Stimulated activated CD8-positive, alpha-beta memory T cell treated with anti-CD3 and anti-CD28 coated beads, Interleukin-15, amount 100 ng/mL, for 4 hours (primary cell): ENCODE results near the gene MAP2K4.

ENCODE experiments used
- DNase-seq, 2 donors: peaks; one replicate each; pipeline ENCODE4 v3.0.0-alpha.2; 2020; ENCODE audit warnings: low read depth in 2 of 2

The MAP2K4 gene

DNA sequence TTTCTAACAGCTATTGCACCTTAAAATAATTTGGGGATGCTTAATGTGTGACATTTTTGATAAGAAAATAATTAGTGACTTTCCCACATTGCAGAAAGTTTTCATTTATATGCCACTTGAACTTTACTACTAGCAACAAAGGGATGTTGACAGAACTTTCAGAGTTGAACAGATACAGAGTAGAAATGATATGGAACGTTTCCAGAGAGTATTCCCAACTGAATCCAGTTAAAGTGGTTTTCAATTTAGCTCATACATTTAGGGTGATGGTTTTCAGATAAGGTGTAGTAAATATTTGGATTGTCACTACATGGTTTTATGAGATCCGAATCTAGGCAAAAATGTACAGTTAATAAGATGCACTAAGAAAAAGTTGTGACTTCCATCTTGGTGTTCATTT lies 17.3 kb downstream of the MAP2K4 start:
- no peak for DNase-seq

DNA sequence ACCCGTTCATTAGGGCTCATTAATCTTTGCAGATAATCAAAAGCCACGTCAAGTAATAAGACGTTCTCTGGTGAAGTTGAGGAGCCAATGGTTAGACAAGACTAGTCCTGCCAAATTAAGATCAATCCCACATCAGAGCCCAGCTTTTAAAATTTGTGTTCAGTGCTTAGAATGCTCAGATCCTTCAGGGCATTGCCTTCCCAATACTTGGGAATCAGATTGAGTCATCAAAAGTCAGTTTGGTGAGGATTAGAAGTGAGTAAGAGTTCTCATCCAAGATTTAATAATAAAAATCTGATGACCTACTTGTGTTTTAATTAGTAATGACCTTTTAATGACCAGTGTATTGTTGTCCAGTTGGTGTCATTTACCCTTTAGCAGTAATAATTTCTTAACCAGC lies 19.8 kb downstream of the MAP2K4 start:
- no peak for DNase-seq

DNA sequence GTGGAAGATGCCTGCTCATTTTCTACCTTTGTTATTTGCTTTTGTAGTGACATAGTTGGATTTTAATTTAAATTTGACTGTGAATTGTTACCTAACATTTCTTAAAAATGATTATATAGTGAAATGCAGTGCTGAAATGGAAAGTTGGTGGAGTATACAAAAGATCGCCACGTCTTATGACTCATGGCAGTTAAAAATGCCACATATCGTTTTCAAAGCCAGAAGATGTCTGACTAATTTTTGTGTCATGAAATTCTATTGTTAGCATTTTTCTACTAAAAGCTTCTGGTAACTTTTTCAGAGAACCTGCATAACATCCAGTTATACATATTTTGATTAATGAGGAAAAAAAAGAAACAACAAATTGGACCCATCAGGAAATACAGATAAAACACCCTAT lies 20.6 kb downstream of the MAP2K4 start:
- no peak for DNase-seq

DNA sequence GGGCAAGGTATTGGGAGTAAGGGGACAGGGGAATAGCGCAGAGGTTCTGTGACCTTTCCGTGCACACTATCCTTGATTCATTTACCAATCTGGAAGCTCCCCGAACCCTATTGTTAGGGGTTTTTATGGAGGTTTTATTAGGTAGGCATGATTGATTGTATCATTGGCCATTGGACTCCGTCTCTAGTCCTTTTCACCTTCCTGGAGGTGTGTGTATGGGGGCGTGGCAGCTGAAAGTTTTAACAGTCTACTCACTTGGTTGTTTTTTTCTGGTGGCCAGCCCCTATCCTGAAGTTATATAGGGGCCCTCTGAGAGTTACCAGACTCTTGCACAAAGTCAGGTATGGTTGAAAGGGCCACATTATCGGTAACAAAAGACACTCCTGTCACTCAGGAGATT lies 23.0 kb downstream of the MAP2K4 start:
- DNase-seq: no peak

DNA sequence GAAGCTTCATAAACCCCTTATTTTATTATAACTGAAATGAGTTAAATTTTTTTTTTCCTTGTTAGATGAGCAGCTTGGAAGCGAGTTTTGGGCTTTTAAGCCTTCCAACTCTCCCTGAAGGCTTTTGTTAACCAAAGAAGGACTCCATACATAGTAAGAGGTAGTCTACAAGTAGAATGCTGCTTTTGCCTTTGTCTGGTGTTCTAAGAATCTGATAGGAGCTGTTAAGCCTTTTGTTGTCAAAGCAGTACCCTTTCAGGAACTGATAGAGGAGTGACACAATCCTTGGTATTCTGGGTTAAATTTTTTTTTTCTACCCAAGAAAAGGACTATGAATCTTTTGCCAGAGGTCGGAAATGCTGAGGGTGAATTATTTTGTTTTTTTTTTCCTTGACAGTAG lies 26.1 kb downstream of the MAP2K4 start:
- no peak for DNase-seq

DNA sequence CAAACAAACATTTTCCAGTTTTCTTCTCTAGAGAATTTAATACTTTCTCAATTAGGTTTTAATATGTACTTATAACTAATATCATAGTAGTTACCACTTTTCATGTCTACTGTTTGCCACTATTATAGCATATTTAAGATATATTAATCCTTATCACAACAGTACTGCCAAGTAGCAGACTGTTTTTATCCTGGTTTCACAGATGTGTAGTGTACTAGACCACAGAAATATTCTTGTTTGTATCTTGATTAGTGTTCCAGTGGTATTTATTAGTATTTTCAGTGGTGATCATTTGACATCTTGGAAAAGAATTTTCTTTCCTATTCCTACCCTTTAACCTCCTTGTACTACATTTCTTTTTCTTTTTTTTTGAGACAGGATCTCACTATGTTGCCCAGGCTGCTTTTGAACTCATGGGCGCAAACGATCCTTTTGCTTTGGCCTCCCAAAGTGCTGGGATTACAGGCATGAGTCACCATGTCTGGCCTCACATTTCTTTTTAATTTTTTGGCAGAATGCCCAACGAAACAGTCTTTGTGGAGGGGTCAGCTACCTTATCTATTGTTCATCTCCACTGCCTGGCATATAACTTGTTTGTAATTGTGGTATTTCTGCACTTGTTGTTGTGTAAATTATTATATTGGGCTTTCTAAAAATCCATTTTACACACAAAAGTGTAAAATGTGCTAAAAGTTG lies 27.2 kb downstream of the MAP2K4 start:
- no peak for DNase-seq

DNA sequence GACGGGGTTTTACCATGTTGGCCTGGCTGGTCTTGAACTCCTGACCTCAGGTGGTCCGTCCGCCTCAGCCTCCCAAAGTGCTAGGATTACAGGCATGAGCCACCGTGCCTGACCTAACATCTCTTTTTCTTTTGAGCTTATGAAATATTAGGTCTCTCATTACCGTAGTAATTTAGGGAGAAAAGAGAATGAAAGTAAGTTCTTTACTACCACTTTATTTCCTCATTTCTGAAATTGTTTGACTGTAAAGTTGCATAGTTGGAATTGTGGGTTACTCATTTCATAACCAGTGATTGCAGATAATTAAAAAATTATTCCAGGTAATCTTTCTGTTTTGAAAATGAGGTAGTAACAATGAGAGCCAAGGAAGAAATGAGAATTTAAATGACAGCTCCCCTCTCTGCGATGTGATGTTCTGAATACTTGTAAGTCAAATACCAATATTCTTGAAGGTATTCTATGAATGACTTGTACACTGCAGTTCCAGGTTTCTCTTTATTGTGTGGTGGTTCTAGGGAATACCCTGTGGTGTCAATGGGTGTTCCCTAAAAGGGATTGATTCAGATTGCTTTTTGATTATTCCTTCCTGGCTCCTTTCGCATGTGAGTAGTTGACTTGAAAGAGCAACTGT lies 28.3 kb downstream of the MAP2K4 start:
- DNase-seq: no peak

DNA sequence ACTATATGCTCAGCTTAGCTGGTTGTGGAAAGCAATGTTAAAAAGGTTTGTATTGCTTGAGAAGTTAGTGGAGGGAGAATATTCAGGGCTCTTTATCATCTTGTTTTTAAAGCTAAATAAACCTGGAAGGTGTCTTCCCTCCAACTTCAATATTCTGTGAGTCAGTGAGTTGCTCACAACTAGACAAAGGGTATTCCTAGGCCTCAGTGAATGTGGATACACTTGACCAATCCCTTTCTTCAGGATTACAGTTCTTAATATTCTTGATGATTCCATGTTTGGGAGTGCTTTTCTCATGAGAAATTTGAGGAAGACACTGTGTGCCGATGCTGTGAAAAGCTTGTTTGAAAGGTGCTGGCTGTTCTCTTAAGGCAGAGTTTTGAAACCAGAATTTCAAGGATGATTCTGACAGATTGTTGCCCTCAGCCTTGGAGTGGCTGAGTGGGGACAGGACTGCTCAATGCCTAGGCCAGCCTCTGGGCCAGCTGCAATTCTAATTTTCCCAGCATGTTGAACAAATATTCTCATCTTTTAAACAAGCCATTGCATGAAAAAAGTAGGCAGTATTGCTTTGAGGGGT lies 30.1 kb downstream of the MAP2K4 start:
- no peak for DNase-seq

DNA sequence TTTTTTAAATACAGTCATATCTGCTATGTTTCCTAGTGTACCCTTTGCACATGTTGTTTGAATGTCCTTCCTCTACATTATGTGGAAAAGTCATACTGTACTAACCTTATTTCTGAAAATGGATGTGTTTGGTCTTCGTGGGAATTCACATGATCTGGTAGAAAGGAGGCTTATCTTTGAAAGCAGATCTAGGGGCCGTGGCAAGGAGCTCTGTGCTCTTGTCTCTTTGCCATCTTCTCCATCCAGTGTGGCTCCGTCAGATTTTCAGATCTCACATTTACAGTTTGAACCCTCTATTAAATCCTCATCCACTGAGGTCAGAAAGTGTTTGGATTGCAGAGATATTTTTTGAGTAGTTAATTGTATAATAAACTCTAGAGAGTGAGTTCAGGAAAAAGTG lies 32.9 kb downstream of the MAP2K4 start:
- no peak for DNase-seq

DNA sequence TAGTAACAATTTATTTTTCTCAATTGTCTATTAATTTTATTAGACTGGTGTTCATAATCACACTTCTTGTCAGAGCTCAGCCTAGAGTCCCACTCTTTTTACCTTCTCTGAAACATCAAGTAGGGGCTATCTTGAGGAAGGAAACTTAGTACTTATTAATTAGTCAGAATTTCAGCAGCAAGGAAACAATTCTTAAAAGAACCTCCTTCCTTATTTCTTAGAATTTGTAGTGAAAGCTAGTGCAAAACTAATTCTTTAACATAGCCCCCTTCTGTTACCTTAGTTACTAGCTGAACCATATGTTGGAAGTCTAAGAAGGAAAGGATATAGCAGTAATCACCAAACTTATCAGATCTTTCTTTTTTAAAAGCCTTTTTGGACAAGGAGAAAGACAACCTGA lies 35.2 kb downstream of the MAP2K4 start:
- DNase-seq: no peak

DNA sequence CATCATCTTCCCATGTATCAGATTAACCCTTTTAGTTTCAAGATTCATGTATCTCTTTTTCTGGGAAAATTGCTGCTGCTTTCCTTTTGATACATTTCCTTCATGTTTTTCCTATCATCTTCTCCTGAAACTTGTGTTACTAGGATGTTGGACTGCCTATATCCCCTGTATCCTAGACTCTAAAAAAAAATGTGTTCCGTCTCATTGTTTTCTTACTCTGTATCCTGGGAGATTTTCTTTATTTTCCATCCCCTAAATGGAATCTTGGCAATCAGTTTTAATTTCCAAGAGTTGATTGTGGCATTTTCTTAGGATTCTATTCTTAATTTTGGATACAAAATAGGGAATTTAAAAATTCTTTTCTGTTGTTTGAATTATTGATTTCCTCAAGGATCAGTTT lies 36.8 kb downstream of the MAP2K4 start:
- DNase-seq: no peak

DNA sequence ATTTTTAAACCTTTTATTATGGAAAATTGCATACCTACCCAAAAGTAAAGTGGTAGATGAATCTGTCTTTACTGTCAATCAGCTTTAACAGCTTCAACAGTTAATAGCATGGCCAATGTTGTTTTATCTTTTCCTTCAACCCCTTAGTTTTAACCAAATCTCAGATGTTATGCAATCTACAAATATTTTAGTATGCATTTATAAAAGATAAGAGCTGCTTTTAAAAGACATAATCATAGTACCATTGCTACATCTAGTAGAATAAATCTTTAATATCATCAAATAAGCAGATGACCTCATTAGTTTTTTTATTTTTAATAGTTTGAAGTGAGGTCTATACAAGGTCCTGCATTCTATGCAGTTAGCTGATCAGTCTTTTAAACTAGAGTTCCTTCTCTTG lies 37.9 kb downstream of the MAP2K4 start:
- DNase-seq: no peak

DNA sequence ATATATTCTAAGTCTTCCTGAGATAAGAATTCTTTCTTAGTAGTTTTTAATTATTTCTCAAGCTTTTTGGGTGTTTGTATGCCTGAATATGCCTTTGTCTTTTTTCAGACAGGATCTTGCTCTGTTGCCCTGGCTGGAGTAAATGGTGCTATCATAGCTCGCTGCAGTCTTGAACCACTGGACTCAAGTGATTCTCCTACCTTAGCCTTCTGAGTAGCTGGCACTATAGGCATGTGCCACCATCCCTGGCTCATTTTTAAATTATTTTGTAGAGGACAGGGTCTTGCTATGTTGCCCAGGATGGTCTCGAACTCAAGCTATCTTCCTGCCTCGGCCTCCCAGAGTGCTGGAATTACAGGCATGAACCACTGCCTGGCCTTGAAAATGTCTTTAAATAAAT lies 41.6 kb downstream of the MAP2K4 start:
- DNase-seq: no peak

DNA sequence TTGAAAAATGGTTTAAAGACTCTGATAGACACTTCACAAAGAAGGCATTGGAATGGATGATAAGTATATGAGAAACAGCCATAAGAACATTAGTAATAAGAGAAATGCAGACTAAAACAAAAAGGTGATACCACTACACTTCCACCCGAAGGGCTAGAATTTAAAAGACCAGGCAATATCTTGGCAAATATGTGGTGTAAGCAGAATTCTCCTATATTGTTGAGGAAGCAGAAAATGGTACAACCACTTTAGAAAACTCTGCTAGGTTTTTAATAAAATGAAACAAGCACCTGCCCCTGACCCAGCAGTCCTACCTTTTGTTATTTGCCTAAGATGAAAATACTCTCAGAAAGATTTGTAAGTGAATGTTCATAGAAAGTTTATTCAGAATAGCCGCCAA lies 43.7 kb downstream of the MAP2K4 start:
- no peak for DNase-seq

DNA sequence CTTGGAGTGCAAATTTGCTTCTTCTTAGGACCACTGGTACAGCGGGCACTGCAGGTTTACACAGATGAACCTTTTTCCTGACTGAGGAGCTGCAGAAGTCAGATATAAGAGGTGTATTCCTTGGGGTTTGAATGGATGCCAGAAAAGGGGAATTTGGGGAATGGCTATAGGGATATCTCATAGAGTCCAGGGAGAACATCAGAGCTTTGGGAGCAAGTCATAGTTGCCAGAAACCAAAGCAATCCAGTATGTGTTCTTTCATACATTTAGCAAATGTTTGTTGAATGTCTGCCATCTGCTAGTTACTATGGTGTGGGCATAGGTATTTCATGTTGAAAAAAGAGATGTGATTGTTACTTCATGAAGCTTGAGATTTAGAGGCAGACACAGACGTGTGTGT lies 46.8 kb downstream of the MAP2K4 start:
- DNase-seq: no peak

DNA sequence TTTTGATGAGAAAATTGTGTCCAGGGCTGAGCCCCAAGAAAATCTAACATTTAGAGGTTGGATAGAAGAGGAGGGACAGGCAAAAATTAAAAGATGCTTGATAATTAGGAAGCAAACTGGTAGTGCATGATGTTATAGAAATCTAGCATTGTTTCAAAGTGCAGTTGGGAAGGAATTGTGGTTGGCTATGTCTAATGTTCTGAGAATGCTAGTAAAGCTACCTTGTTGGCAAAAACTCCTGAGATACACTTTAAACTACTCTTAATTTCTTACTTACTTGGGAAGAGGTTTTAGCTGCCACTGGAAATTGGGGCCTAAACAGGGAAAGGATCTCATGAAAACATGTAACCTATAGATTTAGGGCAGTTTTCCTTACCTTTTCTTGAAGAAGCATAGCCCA lies 48.3 kb downstream of the MAP2K4 start:
- no peak for DNase-seq

DNA sequence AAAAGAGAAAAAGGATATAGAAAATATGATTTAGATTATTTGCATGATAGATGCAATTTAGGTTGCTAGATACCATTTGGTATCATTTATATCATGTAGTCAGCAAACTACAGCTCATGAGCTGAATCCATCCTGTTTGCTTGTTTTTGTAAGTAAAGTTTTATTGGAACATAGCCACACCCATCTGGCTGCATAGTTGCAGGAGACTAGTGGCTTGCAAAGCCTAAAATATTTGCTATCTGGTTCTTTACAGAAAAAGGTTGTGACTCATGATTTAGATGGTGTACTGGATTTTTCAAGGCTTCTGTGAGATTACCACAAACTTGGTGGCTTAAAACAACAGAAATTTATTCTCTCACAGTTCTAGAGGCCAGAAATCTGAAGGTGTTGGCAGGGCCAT lies 49.9 kb downstream of the MAP2K4 start:
- DNase-seq: no peak

DNA sequence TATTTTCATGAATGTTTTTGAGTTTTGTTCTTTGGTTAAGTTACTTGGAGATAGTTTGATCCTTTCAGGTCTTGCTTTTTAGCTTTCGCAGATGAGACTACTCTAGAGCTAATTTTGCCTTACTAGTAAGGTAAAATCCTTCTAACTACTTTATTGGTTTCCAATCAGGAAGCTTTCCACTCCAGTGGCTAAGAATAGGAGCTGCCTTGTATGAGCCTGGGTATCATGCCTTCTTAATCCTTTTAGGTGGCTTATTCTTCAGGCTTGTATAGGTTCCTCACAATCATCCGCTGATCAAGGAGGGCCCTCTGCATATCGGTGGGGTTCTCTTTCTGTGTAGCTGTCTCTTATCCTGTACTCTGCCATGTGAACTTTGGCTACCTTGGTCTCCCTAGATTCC lies 53.7 kb downstream of the MAP2K4 start:
- no peak for DNase-seq

DNA sequence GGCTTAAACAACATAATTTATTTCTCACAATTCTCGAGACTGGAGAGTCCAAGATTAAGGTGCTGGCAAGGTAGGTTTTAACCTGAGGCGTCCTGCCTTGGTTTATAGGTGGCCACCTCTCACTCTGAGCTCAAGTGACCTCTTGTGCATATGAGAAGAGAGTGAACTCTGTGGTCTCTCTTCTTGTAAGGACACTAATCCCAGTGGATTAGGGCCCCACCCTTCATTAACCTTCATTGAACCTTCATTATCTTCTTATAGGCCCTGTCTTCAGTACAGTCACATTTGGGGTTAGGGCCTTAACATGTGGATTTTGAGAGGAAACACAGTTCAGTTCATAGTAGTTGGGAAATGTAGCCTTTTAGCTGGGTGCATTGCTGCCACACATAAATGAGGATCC lies 57.1 kb downstream of the MAP2K4 start:
- no peak for DNase-seq

DNA sequence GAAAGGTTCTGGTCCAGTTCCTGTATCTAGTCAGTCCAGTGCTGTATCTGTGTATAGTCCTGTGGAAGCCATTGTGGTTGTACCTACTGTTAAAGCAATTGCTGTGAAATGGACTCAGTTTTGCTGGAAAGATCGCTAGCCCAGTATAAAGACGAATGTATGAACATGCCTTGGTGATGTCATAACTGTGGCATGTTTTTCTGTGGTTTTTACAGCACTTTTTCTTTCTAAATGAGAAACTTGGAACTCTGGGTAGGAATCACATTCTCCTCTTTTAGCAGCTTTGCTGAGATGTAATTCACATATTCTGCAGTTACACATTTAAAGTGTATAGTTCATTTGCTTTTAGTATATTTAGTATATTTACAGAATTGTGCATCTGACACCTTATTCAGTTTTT lies 58.1 kb downstream of the MAP2K4 start:
- no peak for DNase-seq

DNA sequence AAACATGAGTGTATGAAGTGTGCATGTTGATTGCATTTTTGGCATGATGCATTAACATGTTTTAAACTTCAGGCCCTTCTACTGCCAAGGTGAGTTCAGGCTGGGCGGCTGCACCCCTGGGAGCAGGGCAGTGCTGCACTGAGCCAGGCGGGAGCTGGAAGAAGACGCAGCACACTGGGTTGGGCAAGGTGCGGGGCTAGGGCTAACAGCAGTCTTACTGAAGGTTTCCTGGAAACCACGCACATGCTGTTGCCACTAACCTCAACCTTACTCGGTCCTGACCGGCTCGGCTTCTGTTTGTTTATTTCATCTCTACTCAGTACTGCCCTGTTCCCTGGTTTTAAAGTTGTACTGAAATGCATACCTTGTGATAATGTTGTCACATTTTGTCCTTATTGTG lies 61.0 kb downstream of the MAP2K4 start:
- no peak for DNase-seq

DNA sequence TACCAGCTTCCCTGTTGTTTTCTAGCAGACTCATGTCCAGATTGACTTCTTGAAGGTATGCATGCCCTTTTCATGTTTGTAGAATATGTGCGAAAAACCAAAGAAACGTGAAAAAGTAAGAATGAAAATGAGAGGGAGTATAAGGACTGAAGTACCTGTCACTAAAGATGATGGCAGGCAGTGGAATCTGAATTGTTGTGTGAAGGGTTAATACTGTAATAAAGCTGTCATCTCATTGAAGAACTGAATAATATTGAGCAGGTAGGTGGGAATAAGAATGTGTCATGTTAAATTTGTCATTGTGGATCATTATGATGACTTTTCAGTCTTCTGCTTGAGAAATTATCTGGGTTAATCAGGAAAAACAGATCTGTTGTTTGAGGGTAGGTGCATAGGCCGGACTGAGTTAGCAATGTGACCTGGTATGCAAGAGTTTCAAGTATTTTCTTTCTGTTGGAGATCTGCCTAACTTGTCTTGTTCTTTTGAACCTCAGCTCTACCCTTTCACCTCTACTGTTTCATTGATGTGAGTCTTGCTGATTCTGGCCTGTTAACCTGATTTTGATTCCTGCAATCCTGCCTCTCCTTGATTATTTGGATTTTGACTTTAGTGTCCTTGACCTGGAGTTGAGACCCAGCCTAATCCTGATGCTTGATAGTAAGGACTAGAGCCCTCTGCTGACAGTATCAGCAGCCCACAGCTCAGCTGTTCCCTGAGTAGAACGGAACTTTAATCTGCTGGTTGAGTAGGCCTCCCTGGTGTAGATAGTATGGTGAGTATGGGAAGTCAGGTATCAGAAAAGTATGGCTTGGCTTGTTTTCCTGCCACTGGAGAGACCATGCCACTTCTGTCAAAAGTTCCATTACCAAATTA lies 64.6 kb downstream of the MAP2K4 start:
- no peak for DNase-seq

DNA sequence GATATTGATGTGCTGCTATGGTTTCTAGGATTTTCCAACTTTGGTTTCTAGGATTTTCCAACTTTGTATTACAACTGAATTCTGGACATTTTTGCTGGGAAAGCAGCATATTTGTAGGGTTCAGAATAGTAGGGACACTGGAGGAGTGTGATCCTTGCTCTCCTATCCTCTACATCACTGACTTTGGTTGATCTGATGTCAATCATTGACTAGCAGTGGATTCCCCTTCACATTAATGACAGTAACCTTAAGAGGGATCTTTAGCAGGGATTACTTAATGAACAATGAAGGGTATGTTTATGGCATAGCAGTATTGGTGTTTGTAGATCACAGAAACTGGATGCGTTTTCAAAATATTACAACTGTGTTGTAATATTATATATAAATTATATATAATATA lies 67.4 kb downstream of the MAP2K4 start:
- DNase-seq: no peak
